ENCODE measurements around the gene MOB2. TPM values are rescaled to one million over a fixed set of nuclear protein-coding genes. Genes with fewer than 3 reads are reported as not detected.

The MOB2 gene
- total RNA-seq, 1 donor from 2014 or later: 48.7 TPM

Other genes starting within 250 kb of the MOB2 start
- gene TOLLIP, start 177.1 kb downstream of the MOB2 start, total RNA-seq: 46.8 TPM
- gene BRSK2, start 96.8 kb downstream of the MOB2 start, total RNA-seq: 1.4 TPM
- 10.5 TPM for gene DUSP8, start 85.5 kb upstream of the MOB2 start, total RNA-seq
- gene KRTAP5-1, start 98.5 kb upstream of the MOB2 start, total RNA-seq: not detected
- not detected for gene KRTAP5-2, start 111.5 kb upstream of the MOB2 start, total RNA-seq
- gene KRTAP5-3, start 121.7 kb upstream of the MOB2 start, total RNA-seq: not detected
- not detected for gene KRTAP5-4, start 135.4 kb upstream of the MOB2 start, total RNA-seq
- not detected for gene KRTAP5-5, start 143.0 kb upstream of the MOB2 start, total RNA-seq
- gene KRTAP5-6, start 210.4 kb upstream of the MOB2 start, total RNA-seq: not detected